Hematopoietic multipotent progenitor cell treated with erythropoietin and hydrocortisone succinate and interleukin-3 and kit ligand, for 8 days (in vitro differentiated cells): ENCODE measurements around the gene CCDC102B.
"Not testable (repeated sequence)": the region's sequence is repeated elsewhere in the genome, so short reads cannot be mapped to it uniquely, and the experiment has no call there.

Source experiments
- DNase-seq: peaks from one replicate; pipeline ENCODE4 v3.0.0-alpha.2; 2015

Gene CCDC102B

GRCh38 chr18:68797871-68798270 is at the start of gene CCDC102B:
Gene CCDC102B (plus strand): TSS chr18:68798080. CDS start chr18:68836764, 38,684 bp downstream.
- DNase-seq = no peak

DNA sequence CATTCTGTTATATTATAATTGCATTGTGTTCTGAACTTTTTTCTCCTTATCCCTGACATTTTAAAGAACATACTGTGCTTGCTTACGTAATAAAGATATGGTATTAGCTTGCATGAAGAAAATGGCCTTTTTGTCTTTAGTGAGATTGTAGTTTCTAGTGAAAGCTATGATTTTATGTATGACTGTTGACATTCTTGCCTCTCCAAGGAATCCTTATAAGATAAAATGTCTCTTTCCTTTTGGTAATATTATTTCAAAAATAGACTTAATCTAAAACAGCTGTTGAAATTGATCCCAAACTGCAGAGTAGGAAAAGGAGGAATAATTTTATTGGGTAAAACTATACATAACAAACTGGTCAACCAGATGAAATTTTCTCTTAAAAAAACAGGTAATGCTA is 40.8 kb upstream of the CCDC102B start:
- no peak for DNase-seq

GRCh38 chr18:68759308-68759707 is 38.6 kb upstream of the CCDC102B start:
- DNase-seq = no peak

DNA sequence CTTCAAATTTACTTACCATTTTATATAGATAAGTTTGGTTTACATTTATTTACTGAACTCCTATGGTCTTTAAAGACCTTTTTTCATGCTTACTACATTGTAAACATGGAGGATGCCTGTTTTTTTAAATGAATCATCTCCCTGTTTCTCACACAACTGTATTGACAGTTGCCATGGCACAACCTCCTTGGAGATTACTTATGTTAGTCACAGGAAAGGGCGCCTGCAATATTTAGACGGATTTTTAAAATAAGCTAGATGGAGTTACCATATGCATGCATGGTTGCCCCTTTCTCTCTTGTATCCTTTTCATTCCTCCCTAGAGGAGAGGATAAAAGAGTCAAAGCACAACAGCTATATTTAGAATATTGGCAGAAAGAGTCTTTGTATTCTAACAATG is 34.8 kb upstream of the CCDC102B start:
- no peak for DNase-seq

- no peak for DNase-seq
Observed at GRCh38 chr18:68764016-68764415, 33.9 kb upstream of the CCDC102B start.

- DNase-seq = no peak
Observed at GRCh38 chr18:68766433-68766832, 31.4 kb upstream of the CCDC102B start.

DNA sequence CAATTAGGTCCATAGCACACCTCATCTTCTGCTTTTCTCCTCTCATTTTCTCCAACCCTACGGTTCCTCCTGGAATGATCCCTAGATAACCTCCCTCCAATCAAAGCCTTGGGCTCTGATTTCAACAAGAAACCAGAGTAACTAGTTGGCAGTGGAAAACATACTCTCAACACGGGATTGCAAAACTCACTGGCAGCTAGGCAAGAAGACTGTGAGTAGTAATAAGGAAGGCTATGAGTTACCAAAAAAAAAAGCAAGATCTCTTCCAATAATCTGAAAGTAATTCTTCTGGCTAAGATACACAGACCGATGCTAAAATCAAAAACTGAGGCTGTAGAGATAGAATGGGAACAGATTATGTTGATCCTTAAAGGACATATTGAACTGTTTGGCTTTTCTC is 28.4 kb upstream of the CCDC102B start:
- DNase-seq = no peak

DNA sequence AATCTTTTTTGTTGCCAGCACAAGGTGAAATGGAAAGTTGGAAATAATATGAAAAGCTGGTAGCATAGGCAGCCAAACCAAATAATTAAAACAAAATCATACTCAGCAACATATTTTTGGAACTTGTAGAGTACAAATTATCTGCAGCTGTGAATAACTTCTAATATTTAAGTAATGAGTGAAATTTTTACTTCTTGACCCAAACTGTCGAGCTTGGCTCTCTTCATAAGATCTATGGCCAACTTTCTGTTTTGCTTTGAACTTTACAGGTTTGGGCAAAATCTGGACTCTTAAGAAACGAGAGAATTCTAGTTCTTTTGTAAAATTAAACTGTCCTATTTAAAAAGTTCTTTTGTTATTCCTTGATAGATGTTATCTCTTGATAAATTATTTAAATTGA is 25.6 kb upstream of the CCDC102B start:
- no peak for DNase-seq

DNA sequence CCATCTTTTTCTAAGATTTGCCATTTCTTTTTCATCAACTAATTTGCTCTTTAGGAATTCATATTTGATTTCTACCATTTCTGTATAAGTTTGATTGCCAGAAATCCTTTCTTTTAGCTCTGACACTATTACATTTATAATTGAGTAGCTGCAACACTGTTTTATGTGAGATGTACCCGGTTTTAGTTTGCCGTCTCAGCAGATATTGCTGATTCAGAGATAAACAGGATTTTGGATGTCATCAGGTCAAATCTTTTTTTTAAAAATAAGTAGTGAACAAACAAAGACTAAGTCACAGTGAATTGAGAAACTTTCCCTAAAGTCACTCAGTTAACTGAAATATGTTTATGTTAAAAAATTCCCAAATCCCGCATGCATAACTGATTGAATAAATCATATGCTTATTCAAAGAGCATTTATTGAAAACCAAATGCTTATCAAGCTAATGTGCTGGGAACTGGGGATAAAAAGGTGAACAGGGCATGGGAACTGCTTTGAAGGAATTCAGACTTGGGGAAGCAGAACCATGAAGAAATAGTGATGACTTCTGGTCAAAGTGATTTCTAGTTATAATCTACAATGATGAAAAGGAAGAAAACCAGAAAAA is 19.5 kb upstream of the CCDC102B start:
- DNase-seq = no peak

DNA sequence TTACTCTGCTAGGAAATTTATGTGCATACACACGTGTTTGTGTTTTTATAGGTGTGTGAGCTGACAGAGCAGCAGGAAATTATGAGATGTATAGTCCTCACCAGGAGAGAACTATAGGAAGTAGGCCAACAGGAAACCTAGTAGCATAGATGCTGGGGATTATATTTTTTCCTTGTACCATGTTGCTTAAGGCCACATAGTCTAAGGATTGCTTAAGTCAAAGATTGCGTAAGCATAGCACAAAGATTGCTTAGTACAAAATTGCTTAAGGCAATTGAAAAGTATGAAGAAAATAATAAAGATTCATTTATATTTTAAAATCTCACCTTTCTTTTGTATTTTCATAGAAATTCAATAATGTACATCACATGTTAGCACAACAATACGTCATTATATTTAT is 18.7 kb upstream of the CCDC102B start:
- DNase-seq = no peak

DNA sequence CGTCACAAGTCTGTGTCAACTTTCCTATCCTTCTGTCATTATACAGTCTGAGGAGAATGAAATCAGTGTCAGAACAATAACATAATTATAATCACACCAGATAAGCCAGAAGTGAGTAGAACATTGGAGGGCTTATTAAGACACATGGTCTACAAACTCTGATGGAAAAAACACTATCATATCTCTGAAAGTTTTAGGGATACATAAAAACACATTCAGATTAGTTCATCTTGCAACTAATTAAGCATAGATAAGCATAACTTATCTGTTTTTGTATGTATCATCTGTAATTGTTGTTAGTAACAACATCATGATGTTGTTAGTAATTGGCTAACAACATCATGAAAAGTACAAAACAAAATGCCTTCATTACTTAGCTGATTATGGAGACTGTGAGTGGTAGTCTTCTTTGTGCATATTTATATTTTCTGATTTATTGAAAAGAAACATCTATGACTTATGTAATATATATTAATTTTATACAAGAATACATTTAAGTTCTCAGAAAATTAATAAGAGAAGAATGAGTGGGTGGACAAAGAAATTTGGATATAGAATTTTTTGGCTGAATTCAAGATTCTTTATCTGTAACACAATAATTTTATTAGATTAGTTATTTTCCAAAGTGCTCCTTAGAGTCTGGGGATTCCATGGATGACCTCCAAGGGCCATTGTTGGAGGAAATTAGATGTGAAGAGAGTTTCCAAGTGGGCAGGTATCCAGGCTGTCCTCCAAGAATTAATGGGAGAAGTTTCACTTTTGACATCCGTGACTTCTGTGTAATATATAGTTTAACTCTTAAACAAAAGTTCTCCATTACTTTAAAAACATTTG is 16.9 kb upstream of the CCDC102B start:
- DNase-seq = no peak

DNA sequence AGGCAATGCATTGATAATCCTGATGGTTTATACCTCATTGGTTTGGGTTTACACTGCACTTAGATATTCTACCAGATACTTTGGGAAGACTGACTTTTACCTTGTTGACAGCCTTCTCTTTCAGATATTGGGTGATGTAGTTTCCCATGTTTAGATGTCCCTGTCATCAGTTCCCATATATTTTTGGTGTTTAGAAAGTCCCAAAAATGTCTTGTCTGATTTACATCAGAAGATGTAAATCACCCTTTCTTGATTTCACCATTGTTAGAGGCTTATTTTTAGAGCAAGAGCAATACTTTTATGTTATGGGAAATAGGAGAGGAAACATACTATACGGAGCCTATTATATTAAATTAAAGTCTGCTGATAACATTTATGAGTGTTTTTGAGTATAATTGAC is 14.4 kb upstream of the CCDC102B start:
- no peak for DNase-seq

GRCh38 chr18:68784071-68784470 is 13.8 kb upstream of the CCDC102B start:
- DNase-seq = no peak

GRCh38 chr18:68790290-68790689 is 7.6 kb upstream of the CCDC102B start:
- not testable (repeated sequence) for DNase-seq

DNA sequence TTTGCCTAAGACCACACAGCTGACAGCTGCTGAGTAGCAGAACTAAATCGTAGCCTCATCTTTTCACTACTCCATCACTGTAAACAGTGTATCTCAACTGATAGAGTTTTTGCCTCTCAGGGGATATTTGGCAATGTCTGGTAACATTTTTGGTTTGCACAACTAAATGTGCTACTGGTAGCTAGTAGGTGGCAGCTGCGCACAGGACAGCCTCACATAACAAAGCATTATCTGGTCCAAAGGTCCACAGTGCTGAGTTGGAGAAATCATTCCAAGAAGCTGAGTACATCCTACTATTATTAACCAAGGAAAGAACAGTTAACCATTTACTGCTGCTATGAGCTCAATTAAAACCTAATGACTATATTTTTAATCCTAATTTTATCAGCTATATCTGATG is 6.1 kb upstream of the CCDC102B start:
- no peak for DNase-seq

DNA sequence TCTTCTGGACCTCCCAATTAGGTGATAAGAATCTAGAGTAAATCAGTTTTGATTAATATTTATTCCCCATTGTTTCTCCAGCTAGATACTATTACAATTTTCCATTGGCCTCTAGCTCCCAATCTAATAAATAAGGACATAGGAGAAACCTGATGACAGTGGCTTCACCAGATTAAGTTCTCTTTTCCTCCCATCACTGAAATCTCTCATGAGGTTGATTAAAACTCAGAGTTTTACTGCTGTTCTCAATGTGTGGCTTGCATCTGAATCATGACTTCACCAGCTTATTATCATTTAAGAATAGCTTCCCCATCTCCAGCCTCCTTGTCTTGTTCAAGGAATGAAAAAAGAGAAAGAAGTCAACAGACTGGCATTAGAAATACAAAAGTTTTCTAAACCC is 3.9 kb upstream of the CCDC102B start:
- DNase-seq = no peak

DNA sequence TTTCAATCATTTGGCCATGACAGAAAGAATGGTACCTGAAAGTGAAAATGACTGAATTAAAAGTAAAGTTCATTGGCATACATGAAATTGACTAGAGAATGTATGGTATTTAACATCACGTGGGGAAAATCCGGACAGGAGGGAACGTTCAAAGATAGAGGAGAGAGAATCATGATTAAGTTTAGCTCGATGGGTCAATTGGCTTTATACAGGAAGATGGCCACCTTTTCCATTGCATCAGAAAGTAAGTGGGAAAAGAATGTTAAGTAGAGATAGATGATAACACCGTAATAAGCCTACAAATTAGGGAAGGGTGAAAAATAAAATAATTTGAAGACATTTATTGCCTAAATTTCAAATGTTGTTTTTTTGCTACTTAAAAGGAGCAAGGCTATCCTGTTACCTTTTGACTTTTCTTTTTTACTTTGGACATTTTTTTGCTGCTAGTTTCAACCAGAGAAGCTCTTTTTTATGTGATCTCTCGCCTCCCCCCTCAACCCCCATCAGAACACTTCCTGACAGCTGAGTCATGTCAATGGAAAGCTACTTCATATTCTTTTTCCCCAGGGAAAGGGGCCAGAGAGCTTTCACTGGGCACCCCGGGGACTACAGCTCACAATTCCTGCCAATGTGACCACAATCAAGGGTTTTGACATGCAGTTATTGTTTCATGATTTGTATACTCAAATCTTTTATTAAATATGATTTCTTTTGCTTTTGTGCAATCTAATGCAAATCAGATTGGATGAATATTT is 767 bp upstream of the CCDC102B start:
- DNase-seq = no peak

DNA sequence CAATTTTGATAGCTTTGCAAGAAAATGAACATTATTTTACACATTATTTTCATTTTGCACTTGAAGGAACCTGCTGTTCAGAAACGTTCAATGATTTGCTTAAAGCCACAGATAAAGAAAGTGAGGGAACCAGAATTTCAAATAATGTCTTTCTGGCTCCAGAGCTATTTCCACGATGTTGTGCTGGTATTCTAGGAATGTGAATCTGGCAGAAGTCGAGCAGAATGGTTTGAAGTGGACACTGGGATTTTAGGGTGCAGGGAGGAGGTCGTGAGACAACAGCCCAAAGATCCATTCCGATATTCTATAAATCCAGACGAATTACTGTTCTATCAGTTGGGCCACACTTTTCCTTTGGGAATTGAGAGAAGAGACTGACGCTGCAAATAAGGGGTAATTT is 2.2 kb downstream of the CCDC102B start:
- DNase-seq = no peak

GRCh38 chr18:68803356-68803755 is 5.5 kb downstream of the CCDC102B start:
- no peak for DNase-seq

GRCh38 chr18:68817584-68817983 is 19.7 kb downstream of the CCDC102B start:
- DNase-seq = no peak

- DNase-seq = no peak
Observed at GRCh38 chr18:68818584-68818983, 20.7 kb downstream of the CCDC102B start.

DNA sequence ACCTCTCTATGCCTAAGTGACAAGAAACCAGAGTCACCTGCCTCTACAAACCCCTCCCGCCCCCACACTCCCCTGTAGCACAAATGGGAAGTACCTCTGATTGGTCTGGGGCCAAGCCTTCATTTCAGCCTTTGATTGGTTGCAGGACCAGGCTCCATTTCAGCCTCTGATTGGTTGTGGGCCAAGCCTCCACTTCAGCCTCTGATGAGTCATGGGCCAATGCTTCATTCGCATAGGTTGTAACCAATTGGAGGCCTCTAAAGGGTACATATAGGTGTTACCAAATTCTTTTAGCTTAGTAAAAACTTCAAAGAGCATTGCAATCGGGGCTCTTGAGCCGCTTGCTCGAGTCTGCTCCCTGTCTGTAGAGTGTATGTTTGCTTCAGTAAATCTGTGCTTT is 25.0 kb downstream of the CCDC102B start:
- no peak for DNase-seq

- DNase-seq = no peak
Observed at GRCh38 chr18:68826121-68826520, 28.2 kb downstream of the CCDC102B start.
